ENCODE measurements around the gene ZNF91.
"Not testable (repeated sequence)": the region's sequence is repeated elsewhere in the genome, so short reads cannot be mapped to it uniquely, and the experiment has no call there.

Gene ZNF91

GRCh38 chr19:23318941-23319340 lies 76.3 kb downstream of the ZNF91 start:
- not testable (repeated sequence) for DNase-seq (ENCODE audit: low spot score)

GRCh38 chr19:23318143-23318542 lies 77.1 kb downstream of the ZNF91 start:
- DNase-seq (ENCODE audit: low spot score) = no peak

GRCh38 chr19:23315286-23315685 lies 80.0 kb downstream of the ZNF91 start:
- DNase-seq (ENCODE audit: low spot score) = no peak

DNA sequence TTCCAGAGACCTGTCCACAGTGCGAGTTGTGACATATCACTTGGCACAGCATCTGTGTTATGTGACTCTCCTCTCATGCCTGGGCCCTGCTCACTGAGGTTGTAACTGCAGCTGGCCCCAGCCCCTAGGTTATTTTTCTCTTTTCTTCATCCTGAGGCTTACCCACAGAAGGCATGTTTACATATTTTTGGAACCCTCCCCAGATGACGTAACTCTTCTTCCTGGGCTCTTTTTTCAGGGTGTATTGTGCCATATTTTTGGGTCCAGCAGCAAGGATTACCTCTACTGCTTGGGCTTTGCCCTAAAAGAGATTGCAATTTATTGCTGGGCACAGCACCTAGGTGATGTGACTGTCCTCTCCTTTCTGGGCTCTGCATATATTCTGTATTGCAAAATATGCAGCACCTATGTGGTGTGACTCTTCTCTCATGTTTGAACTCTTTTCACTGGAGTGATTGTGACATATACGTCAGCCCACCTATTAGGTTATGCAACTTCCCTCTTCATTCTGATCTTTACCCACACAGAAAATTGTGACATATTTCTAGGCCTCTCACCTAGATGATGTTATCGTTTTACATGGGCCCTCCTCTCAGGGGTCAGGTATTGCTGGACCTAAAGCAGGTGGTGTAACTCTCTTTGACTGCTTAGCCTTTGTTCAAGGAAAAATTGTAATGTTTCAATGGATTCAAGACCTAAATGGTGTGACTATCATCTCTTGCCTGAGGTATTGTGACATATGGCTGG lies 80.6 kb downstream of the ZNF91 start:
- no peak for DNase-seq (ENCODE audit: low spot score)

DNA sequence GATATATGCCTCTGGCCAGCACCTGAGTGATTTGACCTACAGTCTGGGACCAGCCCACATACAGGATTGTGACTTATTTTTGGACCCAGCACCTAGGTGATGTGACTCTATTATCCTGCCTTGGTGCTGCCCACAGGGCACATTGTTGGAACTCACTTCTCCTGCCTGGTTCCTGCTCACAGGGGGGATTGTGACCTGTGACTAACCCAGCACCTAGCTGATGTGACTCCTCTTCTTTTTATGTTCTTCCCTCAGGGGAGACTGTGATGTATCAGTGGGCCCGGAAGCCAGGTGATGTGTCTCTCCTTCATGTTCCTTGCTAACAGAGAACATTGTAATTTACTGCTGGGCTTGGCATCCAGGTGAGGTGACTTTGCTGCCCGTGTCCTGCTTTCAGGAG lies 82.1 kb downstream of the ZNF91 start:
- no peak for DNase-seq (ENCODE audit: low spot score)

GRCh38 chr19:23312515-23312914 lies 82.8 kb downstream of the ZNF91 start:
- no peak for DNase-seq (ENCODE audit: low spot score)

- DNase-seq (ENCODE audit: low spot score) = no peak
Measured at GRCh38 chr19:23311551-23311950, 83.7 kb downstream of the ZNF91 start.

- DNase-seq (ENCODE audit: low spot score) = no peak
Measured at GRCh38 chr19:23310729-23311211, 84.5 kb downstream of the ZNF91 start.

GRCh38 chr19:23309926-23310325 lies 85.3 kb downstream of the ZNF91 start:
- no peak for DNase-seq (ENCODE audit: low spot score)

DNA sequence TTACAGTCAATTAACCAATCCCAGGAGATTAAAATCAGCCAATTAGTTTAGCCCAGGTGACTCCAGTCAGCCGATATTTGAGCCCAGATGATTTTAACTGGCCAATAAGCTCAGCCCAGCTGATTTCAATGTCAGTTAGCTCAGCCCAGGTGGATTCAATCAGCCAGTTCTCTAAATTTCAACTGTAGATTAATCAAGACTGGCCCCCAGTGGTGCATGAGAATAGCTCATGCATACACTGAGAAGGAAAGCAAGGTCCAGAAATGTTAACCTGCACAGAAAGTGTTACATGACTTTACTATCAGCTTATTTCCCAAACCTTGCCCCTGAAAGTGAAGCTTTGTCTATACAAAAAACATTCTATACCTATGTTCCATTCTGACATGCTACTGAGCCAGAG lies 89.7 kb downstream of the ZNF91 start:
- no peak for DNase-seq (ENCODE audit: low spot score)

GRCh38 chr19:23304238-23304637 lies 91.0 kb downstream of the ZNF91 start:
- no peak for DNase-seq (ENCODE audit: low spot score)

DNA sequence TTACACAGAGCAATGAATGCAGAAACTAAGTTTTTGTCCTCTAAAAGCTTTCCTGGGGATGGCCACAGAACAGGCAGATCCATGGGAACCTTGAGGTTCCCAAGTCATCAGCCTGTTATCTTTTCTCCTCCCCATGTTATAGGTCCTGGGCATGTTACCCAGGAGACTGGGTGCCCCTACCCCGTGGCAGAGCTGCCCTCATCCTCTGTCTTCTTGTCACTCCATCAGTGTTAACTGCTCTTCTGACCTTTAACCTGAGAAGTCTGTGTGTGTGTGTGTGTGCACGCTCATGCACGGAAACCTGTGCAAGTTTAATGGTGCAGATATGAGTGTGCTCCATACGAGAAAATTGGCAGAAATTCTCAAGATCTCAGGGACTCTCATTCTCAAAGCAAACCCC lies 101.1 kb downstream of the ZNF91 start:
- no peak for DNase-seq (ENCODE audit: low spot score)

GRCh38 chr19:23289966-23290365 lies 105.3 kb downstream of the ZNF91 start:
- DNase-seq (ENCODE audit: low spot score) = not testable (repeated sequence)
